IMR-90 (cell line): Measurements from ENCODE around the gene ASAP2.

Experiments
- CHD1 ChIP-seq: IDR thresholded peaks from 2 replicates; pipeline ENCODE4 v1.6.1; 2012; ENCODE audit warnings: low read depth, low read length, improper control_type of control experiment
- CTCF ChIP-seq: conservative IDR thresholded peaks from 2 replicates; pipeline ENCODE4 v1.5.1; 2012; ENCODE audit warnings: mild to moderate bottlenecking, low read depth, low read length, improper control_type of control experiment
- FOS ChIP-seq: fragments of 150-350 bp; IDR thresholded peaks from 2 replicates; pipeline ENCODE4 v1.6.1; 2016; ENCODE audit warnings: low read depth, low read length
- MAFK ChIP-seq: IDR thresholded peaks from 2 replicates; pipeline ENCODE4 v1.6.1; 2012; ENCODE audit warnings: low read depth, low read length, improper control_type of control experiment
- MXI1 ChIP-seq: IDR thresholded peaks from 2 replicates; pipeline ENCODE4 v1.6.1; 2012; ENCODE audit warnings: low read depth, mild to moderate bottlenecking, low read length, moderate library complexity, borderline replicate concordance
- POLR2A ChIP-seq: IDR thresholded peaks from 2 replicates; pipeline ENCODE4 v1.6.1; 2012; ENCODE audit warnings: mild to moderate bottlenecking, low read depth, low read length
- RCOR1 ChIP-seq: IDR thresholded peaks from 2 replicates; pipeline ENCODE4 v1.6.1; 2012; ENCODE audit warnings: mild to moderate bottlenecking, low read length, improper control_type of control experiment; ENCODE audit not compliant: insufficient replicate concordance
- SMC3 ChIP-seq: fragments of 150-350 bp; IDR thresholded peaks from 2 replicates; pipeline ENCODE4 v1.6.1; 2016; ENCODE audit warnings: low read depth, mild to moderate bottlenecking, antibody characterized with exemption, low read length, moderate library complexity
- TF ChIP-seq, protein P1 (sequence below): fragments of 150-350 bp; IDR thresholded peaks from 2 replicates; pipeline ENCODE4 v1.6.1; 2017; ENCODE audit warnings: mild to moderate bottlenecking, antibody characterized with exemption, low read length, low read depth

DNA sequence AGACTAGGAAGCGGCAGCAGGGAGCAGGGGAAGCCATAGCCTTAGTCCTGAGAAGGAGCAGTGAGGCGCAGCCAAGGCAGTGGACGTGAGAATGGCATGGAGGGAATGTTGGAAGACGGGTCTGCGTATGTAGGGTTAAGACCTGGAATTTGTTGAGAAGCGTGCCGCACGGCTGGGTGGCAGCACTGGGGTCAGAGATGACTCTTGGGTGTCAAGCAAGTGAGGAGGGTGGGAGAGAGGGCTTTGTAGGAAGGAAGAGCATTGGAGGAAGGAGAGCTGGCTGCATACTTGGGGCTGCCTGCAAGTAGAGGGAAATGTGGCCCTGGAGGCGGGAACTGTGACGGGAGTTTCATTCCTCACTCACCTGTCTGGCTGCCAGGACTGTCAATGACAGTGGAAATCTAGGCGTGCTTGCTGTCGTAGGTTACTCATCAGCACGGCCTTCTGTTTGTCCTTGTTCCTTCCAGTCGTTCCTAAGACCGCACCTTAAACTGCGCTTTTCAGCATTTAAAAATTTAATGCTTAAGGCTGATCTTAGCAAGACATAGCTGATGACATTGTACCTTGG lies 108.8 kb downstream of the ASAP2 start:
- TF ChIP-seq CTCF (no peak), POLR2A (no peak), SMC3 (no peak), CHD1 (no peak), RCOR1 (no peak), MAFK (no peak), FOS (no peak), MXI1 (no peak)
- TF ChIP-seq, protein P1, sequence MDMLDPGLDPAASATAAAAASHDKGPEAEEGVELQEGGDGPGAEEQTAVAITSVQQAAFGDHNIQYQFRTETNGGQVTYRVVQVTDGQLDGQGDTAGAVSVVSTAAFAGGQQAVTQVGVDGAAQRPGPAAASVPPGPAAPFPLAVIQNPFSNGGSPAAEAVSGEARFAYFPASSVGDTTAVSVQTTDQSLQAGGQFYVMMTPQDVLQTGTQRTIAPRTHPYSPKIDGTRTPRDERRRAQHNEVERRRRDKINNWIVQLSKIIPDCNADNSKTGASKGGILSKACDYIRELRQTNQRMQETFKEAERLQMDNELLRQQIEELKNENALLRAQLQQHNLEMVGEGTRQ, result no peak
